ENCODE data around the gene CGN.

Gene CGN, protein sequence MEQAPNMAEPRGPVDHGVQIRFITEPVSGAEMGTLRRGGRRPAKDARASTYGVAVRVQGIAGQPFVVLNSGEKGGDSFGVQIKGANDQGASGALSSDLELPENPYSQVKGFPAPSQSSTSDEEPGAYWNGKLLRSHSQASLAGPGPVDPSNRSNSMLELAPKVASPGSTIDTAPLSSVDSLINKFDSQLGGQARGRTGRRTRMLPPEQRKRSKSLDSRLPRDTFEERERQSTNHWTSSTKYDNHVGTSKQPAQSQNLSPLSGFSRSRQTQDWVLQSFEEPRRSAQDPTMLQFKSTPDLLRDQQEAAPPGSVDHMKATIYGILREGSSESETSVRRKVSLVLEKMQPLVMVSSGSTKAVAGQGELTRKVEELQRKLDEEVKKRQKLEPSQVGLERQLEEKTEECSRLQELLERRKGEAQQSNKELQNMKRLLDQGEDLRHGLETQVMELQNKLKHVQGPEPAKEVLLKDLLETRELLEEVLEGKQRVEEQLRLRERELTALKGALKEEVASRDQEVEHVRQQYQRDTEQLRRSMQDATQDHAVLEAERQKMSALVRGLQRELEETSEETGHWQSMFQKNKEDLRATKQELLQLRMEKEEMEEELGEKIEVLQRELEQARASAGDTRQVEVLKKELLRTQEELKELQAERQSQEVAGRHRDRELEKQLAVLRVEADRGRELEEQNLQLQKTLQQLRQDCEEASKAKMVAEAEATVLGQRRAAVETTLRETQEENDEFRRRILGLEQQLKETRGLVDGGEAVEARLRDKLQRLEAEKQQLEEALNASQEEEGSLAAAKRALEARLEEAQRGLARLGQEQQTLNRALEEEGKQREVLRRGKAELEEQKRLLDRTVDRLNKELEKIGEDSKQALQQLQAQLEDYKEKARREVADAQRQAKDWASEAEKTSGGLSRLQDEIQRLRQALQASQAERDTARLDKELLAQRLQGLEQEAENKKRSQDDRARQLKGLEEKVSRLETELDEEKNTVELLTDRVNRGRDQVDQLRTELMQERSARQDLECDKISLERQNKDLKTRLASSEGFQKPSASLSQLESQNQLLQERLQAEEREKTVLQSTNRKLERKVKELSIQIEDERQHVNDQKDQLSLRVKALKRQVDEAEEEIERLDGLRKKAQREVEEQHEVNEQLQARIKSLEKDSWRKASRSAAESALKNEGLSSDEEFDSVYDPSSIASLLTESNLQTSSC

DNA sequence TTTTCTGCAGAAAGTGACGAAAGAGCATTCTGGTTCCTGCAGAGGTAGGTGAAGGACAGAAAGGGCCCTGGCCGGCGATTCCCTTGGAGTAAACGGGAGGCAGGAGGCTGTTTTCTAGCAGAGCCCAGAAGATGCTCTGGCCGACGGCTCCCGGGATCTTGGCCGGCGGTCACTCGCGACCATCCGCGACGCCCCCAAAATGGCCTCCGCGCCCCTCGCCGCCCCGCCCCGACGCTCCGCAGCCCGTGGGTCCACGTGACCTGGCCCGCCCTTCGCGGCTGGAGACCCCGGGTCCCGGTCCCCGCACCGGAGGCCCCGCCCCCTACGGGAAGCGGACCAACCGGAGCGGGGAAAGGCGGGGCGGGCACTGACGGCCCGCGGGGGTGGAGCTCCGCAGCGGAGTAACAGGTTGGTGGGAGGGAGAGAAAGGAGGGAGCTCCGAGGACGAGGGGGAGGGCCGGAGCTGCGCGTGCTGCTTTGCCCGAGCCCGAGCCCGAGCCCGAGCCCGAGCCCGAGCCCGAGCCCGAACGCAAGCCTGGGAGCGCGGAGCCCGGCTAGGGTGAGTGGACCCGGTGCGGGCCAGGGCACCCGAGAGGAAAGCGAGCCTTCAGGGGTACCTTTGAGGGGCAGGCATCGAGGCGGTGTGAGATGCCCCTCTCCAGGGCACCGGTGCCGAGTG, at the start of gene CGN:
TSS of gene CGN (plus strand) at position 431 of the 679 bp plus-strand sequence. CDS start 7,133 bp downstream, outside the sequence.
- DNase-seq, result peak; percentile 99

DNA sequence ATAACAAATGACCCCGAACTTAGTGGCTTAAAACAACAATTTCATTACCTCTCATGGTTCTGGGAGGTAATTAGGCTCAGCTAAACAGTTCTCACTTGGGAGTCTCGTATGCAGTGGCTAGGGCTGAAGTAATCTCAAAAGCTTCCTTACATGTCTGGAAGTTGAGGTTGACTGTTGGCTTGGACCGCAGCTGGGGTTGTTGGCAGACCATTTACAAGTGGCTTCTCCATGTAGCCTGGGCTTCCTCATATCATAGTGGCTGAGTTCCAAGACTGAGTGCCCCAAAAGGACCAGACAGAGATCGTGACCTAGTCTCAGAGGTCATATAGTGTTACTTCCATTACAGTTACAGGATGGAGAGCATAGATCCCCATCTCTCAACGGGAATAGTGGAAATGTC, 49.5 kb upstream of the CGN start:
- DNase-seq, result no peak

DNA sequence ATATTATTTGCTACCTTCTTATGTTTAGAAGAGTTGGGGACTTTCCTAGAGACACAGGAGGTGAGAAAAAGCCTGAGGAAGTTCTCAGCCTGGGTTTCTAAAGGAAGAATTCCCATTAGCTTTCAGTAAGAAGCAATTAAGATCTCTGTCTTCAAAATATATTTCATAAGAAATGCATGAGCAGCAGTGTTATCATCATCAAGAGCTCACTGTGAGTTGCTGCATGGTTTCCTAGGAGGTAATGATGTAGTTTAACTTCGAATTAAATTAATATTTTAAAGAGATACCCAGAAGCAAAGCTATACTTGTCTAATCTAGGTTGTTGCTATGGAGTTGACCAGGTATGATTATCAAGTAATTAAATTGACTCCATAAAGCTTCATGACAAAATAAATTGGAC, 46.2 kb upstream of the CGN start:
- DNase-seq, result no peak

DNA sequence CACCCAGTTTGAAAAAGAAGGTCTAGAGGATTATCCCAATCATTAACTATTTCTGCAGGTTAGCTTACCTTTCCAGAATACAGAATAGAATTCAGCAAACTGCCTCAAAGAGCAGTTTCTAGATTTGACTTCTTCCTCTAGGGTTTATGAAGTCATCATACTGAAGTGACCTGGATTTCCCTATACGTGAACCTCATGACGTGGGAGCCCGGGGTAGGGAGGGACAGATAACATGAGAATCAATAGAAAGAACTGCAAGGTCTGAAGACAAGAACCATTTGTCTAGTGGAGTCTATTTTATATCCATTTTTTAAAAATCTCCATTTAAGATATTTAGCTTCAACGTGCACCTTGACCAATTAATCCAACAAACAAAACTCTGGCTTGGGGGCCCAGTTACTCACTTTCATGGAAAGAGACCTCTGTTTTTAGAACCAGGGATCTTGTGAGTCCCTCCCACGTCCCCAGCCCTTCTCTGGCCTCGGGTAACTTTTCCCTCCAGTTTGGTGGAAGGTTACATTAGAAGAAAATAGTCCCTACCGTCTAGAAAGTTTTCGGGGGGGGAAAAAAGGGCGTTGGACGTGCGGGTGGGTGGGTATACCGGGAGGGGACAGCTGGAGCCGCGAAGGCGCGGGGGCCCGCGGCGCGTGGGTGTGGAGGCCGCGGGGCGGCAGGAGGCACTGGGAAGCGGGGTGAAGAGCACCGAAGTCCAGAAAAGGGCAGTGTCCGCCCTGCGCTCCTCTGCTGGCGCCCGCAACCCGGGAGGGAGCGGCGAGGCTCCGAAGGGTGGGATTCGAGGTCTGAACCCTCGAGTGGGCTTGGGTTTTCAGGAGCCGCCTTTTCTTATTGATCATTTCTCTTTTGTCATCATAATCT, 38.1 kb upstream of the CGN start:
- DNase-seq, result peak; percentile 69

DNA sequence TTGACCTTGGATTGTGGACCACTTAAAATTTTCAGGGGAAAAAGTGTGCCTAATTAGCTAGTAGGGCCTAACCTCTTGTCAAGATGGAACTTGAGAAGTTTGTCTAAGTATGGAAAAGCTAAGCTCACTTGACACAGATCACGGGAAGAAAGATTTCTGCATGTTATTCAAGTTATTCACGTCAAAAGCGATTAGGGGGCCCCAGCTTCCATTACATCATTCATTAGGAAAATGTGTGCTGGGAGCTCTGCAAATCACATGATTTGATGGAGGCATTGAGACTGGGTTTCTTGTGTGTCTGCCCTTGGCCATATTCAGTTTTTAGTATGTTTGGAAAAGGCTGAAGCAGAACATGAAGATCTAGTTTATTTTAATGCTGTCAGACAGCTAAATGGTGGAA, 36.4 kb upstream of the CGN start:
- no peak for DNase-seq

DNA sequence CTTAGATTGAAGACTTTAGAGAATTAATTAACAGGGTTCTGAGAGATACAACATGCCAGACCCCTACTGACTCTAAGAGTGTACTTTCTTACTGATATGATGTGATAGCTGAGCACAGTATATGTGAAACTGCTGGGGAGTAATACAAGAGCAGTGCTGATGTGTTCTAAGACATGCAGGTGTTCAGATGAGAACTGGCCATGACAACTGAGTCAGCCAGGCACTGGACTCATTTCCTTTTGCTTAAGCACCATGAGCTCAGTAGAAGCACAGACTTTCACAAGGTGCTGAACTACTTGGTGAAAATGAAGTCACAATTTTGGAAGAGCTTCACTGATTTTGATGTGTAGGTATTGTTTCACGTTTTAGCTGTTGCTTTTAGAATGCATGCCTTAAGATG, 36.0 kb upstream of the CGN start:
- DNase-seq, result no peak

DNA sequence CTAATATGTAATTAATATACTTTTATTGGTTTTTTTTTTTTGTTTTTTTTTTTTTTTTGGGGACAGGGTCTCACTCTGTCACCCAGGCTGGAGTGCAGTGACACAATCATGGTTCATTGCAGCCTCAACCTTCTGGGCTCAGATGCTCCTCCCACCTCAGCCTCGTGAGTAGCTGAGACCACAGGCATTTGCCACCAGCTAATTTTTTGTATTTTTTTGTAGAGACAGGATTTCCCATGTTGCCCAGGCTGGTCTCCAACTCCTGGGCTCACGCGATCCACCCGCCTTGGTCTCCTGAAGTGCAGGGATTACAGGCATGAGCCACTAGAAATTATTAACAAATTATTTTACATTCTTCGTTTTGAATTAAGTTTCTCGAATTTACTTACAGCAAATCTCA, 35.1 kb upstream of the CGN start:
- DNase-seq, result no peak

DNA sequence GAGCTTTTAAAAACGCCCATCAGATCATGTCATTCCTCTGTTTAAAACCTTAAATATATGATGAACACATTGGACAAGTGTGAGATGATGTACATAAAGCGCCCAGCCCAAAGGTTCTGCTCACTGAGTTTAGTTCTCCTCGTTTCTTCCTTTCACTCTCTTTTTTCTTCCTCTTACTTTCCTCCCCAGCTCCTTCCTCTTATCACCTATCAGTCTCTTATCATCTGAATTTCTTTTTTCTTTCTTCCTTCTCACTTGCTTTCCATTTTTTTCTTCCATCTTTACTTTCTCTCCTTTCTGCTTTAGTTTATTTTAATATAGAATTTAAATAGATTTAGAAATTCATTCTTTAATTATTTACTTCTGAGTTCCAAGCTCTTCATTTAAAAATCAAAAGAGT, 34.1 kb upstream of the CGN start:
- no peak for DNase-seq

DNA sequence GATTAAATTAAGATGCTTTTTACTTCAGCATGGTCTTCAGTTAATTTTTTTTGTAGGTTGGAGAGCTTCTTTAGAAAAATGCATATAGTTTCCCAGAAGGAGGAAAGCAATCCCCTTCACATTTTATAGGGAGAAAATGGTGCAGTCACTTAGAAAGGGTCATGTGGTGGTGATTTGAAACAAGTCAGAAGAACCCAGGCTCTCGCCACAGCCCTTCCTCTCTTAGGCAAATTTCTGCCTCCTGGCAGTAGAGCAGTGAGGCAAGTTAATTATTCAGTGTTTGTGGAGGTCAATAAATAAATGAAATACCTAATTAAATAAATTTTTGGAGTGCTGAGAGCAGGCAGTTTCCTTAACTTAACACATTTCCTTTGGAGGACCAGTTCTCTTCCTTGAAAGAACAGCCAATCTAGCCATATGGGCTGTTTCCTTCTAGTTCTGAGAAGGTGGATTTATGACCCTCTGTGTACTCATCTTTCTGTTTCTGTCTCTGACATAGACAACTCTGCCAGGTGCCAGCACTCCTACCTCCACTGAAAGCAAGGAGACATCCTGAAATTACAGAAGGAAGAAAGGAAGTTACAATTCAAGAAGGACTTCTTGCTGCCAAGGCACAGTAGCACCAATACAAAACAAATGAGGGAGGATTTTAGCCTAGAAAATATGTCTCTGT, 32.9 kb upstream of the CGN start:
- peak; percentile 78 for DNase-seq

DNA sequence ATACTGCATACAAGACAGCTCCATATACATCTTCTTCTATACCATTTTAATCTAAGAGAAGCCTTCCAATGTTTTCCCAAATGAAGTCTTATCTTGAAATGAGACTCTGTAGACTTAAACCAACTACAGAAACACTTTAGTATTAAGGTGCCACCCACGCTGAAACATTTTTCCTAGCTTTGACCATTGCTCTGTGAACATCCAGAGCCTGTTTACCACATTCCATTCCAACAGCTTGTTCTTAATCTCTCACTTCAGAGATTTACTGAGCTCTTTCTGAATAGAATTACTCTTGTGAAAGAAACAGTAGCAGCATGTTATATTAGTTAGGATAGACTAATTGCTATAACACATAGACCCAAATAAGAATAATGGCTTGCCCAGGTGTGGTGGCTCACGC, 32.3 kb upstream of the CGN start:
- DNase-seq, result no peak

DNA sequence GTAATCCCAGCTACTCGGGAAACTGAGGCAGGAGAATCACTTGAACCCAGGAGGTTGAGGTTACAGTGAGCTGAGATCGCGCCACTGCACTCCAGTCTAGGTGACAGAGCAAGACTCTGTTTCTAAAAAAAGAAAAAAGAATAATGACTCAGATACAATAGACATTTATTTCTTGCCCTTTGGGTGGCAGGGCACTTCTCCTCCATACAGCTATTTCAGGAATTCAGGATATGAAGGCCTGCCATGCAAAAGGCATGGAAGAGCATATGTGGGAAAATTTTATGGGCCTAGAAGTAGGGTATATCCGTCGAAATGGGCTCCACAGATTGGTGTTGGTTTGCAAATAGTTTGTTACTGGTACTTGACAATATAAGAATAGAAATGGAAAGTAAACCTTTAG, 31.7 kb upstream of the CGN start:
- DNase-seq, result no peak

DNA sequence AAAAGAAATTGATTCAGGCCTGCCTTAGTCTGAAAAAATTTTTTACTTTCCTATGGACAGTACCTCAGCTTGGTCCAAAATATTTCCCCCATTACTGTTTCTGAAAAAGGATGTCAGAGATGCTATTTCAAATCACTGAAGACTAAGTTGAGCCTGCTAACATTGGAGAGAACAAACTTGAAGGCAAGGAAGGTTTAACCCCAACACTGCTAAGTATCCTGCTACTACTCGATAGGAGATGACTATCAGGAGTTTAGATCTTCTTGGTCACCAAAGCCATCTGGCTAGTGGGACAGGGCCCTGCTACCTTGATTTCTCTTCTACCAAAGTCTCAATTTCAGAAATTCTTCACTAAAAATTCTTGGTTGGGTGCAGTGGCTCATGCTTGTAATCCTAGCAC, 29.2 kb upstream of the CGN start:
- DNase-seq, result no peak

DNA sequence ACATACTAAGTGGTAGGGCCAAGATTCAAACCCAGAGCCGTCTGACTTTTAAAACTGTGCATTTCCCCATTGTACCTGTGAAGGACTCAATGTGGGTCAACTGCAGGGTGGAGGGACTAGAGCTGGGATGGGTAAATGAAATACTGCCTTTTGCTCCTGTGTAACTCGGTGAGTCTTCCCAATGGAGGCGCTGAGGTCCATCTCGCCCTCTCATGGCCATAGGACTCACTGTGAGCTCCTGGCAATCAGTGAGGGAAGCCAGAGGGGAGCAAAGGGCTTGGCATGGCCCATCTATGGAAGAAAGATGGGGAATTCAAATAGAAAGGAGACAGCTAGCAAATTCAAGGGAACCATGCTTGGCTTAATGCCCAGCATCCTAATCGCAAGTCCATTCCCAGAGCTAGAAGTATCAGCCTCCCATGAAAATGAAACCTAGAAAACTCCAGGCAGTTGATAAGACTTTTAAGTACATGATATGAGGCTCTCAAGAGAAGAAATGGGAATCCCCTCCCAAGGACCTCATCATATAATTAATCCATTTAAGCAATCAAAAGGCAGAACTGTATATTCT, 25.4 kb upstream of the CGN start:
- DNase-seq, result no peak

DNA sequence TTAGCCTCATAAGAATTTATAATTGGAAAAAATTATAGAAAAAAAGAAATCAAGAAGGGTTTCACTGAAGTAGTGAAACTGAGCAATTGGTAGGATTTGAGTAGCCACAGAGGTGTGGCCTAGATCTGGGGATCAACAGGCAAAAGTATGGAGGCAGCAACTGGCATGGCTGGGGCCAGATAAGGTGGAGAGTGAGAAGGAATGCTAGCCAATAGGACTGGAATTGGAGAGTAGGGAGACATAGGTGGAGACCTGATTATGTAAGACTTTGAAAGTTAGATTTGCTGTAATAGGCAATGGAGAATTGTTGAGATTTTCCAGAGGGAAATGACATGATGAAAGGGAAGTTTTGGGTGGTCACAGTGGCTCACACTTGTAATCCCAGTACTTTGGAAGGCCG, 24.6 kb upstream of the CGN start:
- DNase-seq, result no peak

DNA sequence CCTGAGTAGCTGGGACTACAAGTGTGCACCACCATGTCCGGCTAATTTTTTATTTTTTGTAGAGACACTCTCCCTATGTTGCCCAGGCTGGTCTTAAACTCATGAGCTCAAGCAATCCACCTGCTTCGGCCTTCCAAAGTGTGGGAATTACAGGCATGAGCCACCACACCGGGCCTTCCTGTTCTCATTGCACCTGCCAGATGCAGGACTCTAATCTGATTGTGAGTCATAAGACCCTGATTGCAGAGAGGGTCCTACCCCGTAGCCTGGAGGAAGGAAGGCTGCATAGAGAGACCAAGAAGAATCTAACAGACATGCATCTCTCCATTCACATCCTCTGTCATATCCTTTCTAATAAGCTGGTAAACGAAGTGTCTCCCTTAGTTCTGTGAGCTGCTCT, 19.5 kb upstream of the CGN start:
- no peak for DNase-seq

DNA sequence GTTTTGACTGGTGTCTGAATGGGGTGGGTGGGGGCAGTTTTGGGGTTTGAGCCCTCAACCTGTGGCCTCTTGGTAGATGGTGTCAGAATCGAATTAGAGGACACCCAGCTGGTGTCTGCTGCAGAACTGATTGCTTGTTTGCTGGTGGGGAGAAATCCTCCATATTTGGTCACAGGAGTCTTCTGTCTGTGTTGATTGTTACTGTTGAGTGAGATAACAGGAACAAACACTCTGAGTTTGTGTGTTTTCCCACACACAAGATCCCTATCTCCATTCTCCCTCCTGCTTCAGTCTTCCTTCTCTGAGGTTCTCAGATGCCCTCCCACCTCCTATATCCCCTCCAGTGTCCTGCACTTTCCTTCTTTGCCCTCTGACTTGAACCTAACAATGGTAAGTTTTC, 19.1 kb upstream of the CGN start:
- DNase-seq, result no peak

DNA sequence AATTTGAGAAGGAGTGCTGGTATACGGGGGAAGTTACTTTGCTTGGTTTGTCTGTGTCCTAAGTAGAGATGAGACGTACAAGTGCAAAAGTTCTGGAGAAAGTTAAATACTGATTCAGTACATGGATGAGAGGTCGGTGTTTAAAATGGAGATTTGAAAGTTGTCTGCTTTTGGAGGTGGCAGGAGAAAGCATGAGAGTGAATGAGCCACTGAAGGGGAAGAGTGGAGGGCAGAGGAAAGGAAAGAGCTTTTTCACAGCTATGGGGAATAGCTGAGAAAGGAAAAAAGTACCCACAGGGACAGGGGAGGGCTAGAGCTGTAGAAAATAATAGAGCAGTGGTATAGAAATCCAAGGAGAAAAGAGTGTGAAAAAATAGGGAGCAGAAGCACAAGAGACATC, 18.1 kb upstream of the CGN start:
- DNase-seq, result no peak

DNA sequence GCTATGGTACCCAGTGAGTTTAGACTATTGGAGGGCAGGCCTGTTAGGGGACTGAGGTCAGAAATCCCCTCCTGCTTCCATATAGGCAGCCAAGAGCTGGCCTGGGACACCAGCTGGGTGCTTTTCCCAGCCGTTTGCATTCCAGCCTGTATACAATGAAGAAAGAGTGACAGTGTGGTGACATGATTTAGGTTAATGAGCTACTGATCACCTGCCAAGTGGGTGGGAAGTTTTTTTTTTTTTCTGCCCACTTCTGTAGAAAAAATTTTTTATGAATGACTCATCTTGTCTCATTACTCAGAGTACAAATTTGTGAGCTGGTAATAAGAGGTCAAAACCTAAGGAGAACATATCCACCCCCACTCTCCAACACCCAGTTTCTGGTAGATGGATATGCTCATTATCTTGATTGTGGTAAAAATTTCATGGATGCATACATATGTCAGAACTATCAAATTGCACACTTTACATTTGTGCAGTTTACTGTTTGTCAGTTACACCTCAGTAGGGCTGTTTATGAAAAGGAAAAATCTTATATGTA, 16.4 kb upstream of the CGN start:
- no peak for DNase-seq

DNA sequence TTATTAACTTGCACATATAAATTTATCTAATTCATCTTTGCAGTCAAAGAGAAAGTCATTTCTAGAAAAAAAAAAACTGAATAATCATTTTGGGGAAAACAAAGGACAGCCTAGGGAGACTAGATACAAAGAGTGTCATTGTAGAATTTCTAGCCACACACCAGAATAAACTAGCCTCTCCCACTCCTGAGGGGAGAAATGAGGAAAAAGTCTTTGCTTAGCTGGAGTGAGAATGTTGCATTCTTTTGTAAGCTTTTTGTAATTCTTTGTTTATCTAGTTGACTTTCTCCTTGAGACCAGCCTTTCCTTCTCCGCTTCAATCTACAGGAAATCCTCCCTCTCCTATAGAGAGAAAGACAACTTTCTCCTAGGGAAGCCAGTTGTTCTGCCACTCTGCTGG, 15.9 kb upstream of the CGN start:
- no peak for DNase-seq

DNA sequence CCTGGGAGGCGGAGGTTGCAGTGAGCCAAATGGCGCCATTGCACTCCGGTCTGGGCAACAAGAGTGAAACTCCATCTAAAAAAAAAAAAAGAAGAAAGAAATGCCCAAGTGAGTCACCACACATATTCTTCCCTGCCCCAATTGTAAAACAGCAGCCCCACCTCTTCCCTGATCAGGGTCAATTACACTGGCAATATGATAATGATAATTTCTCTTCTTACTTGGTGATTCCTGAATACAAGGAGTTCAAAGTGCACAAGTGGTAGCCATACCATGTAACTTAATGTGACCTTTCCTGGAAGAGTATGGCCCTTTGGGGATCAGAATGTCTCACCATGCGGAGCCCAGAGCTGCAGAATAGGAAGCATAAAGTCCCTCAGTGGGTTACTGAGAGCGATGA, 11.8 kb upstream of the CGN start:
- DNase-seq, result no peak

DNA sequence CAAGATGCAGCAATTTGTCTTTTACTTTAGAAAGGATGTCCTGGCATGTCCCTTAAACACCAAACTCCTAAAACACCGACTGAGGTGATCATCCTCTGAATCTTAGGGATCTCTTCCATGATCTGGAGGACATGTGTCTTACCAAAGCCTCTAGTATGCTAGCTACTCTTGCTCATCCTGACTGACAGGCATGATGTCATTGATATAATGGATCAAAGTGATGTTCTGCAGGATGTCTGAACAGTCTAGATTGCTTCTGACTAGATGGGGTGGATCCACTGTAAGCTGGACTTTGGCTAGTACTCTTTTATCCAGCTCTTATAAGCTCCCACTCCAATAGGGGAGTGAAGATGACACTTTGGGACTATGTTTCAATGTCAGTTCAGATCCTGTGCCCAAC, 11.3 kb upstream of the CGN start:
- DNase-seq, result no peak
